ENCODE measurements around the gene CDC42BPA.

- TF ChIP-seq POLR2A (IDR thresholded peaks at IDR 0.05): no peak
- TF ChIP-seq CTCF (IDR thresholded peaks at IDR 0.05): no peak
- TF ChIP-seq EP300 (IDR thresholded peaks at IDR 0.05): no peak
These were observed 281.2 kb downstream of the CDC42BPA start for GRCh38 chr1:227037121-227037520.
